Measurements from ENCODE around the gene USP2.

The USP2 gene

DNA sequence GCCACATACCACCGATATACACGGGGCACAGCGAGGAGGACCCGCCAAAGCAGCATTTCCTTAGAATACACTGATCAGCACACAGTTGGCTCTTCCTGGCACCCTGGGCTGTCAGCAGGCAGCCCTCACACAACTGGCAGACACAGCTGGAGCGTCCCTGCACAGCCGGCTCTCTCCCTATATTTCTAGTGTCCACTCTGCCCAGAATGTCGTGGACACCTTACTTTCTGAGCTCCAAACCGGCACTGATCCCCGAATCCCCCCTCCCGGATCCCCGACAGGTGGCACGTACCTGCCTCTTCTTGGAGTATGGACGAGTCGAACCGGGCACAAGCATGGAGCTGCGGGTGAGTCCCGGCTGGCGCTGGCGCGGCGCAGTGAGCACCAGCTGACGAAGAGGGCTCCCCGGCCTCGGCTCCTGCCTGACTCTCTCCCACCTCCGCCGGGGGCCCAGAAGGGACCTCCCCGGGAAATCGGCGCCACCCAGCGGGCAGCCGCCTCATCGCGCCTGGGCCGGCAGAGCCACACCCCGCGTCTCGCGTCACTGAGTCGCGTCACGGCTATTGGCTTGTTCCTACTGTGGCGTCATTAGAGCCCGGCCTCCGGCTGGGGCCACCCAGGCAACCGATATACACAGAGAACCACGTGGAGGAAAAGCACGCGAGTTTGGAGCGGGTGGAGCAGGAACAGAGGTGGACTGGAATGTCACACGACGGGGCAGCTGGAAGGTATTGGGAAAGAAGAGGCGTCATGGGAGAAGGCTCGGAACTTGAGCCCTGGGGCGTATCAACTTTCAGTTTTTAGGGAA lies at the start of gene USP2:
USP2 (minus strand) TSS at position 510 of the 808 bp plus-strand sequence. CDS start 8,210 bp downstream, outside the sequence.
- peak; percentile 99 for DNase-seq (ENCODE audit: low read depth, low spot score)

- DNase-seq (ENCODE audit: low read depth, low spot score) = no peak
Measured at GRCh38 chr11:119427279-119427678, 45.8 kb upstream of the USP2 start.

DNA sequence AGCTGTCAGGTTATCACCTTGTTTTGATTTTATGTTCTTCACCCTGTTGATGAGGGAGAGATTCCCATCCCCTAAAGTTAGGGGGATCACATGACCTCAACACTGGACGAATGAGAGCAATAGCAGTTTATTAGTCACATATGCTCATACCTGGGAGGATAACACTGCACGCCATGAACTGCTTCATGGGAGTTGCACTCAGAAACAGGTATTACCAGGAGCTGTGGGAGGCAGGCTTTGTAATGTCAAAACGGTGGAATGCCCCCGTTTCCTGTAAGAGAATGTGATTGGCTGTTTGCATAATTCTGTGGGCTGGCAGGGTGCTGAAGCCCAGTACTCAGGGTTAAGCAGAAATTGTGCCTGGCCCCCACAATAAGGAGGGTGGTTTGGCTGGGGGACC lies 44.7 kb upstream of the USP2 start:
- no peak for DNase-seq (ENCODE audit: low read depth, low spot score)

DNA sequence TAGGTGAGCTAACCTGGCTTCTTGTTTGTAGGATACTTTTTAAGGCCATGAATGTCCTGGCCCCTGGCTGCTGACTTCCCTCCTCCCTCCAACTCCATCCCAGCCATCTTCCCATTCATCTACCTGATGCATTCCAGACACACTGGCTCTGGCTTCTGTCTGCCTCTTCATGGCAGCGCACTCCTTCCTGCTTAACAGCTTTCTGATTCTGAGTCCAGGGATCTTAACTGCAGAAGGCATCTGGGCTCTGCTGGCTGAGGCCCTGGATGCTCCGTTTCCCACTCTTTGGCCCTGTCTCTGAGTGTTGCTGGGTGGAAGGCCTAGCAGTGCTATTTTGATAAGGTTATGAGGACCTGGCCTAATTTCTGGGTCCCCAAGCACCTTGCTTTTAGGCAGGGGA lies 43.3 kb upstream of the USP2 start:
- no peak for DNase-seq (ENCODE audit: low read depth, low spot score)

GRCh38 chr11:119424276-119424675 lies 42.8 kb upstream of the USP2 start:
- DNase-seq (ENCODE audit: low read depth, low spot score) = no peak

- DNase-seq (ENCODE audit: low read depth, low spot score) = no peak
Measured at GRCh38 chr11:119423509-119424254, 42.2 kb upstream of the USP2 start.

DNA sequence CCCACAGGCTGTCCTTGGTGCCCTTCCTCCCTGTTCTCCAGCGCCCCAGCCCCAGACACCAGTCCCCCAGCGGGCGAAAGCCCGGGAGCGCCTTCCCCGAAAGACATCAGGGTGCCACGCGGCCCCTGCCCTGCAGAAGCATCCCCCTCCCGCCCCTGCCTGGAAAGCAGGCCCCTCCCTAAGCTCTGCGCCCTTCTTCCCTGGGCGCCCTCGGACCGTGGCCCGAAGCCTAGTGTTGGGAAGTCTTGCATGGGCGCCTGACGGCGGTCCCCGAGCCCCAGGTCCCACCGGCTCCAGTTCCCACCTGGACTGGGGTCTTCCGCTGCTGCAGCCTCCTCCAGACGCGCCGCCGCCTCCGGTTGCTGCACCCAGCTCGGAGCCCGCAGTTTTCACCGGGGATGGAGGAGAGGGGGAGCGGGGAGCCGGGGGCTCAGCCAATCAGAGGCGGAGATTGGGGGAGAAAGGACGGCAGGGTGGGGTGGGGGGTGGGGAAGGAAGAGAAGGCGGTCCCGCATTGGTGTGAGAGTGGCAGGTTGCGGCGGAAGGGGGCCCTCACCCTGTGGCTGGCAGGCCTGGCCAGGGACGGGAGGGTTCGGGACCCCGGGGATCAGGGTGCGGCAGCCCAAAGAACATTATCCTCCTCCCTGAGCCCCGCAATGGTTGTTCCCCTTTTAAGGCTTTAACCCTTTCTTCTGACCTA lies 41.5 kb upstream of the USP2 start, which contains the start of gene THY1:
THY1 (minus strand) TSS at position 364 of the 700 bp plus-strand sequence. CDS start 2,267 bp downstream, outside the sequence.
- DNase-seq (ENCODE audit: low read depth, low spot score) = peak; percentile 89

DNA sequence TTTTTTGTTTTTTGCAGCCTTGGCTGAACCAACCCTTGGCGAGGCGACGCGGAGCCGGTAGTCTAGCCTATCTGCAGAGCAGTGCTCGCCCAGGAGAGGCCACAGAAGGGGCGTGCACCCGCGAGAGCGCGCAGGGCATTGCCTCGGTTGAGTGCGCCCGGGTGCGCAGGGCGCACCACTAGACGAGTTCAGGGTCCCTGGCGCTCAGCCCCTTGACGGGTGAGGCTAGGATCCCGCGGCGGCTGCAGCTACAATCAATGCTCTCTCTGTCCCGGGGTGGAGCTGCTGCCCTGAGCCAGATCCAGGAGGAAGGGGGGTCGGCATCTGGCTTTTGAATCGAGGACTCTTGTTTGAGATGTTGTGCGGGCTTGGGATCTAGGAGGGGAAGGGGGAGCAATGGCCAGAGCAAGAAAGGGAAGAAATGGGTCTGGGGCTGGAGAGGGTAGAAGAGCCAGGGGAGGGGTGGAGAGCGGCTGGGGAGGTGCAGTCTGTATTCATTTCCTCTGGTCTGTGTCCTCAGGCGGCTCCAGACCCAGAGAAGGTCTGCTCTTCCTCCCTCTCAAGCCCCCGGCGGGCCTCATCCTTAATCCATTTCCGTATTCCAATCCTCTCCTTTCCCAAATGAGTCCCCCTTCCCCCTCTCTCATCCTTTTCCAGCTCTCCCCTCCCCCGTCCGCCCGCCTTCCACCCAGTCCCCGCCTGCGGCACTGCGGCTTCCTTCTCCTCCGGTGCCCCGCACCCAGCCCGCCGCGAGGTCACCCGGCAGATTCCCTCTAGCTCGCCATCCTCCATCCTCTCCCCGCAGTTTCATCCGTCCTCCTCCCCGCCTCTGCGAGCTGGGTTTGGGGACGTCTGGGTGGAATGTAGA lies 40.7 kb upstream of the USP2 start:
- peak; percentile 71 for DNase-seq (ENCODE audit: low read depth, low spot score)

GRCh38 chr11:119421351-119421750 lies 39.9 kb upstream of the USP2 start:
- peak; percentile 23 for DNase-seq (ENCODE audit: low read depth, low spot score)

- DNase-seq (ENCODE audit: low read depth, low spot score) = no peak
Measured at GRCh38 chr11:119420631-119421030, 39.1 kb upstream of the USP2 start.

GRCh38 chr11:119419834-119420492 lies 38.5 kb upstream of the USP2 start:
- DNase-seq (ENCODE audit: low read depth, low spot score) = peak; percentile 31

DNA sequence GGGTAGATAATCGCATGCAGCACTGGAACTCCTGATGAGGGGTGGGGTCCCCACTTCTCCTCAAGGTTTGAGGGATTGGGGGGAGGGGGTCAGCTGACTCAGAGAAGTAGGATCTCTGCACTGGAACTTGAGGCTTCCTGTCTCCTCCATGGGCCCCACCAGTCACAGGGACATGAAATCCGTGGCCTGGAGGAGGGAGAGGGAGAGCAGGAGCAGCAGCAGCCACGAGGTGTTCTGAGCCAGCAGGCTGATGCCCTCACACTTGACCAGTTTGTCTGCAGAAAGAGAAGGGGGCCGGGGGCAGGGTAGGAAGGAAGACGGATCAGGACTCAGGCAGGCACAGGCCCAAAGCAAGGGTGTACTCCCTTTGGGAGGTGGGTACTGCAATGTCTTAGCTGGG lies 37.8 kb upstream of the USP2 start:
- no peak for DNase-seq (ENCODE audit: low read depth, low spot score)

DNA sequence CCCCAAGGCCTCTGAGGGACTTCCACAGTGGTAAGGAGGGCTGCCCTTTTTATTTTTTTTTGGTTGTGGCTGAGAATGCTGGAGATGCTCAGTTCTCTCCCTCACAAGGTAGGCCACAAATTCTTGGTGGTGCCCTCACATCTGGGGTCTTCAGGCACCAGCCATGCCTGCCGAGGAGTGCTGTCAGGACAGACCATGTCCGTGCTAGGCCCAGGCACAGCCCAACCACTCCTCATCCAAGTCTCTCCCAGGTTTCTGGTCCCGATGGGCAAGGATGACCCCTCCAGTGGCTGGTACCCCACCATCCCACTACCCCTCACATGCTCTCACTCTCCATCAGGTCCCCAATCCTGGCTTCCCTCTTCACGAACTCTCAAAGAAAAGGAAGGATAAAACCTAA lies 37.3 kb upstream of the USP2 start:
- DNase-seq (ENCODE audit: low read depth, low spot score) = no peak

- DNase-seq (ENCODE audit: low read depth, low spot score) = peak; percentile 94
Measured at GRCh38 chr11:119417726-119418540, 36.4 kb upstream of the USP2 start.

- DNase-seq (ENCODE audit: low read depth, low spot score) = peak; percentile 78
Measured at GRCh38 chr11:119416606-119417580, 35.4 kb upstream of the USP2 start.

DNA sequence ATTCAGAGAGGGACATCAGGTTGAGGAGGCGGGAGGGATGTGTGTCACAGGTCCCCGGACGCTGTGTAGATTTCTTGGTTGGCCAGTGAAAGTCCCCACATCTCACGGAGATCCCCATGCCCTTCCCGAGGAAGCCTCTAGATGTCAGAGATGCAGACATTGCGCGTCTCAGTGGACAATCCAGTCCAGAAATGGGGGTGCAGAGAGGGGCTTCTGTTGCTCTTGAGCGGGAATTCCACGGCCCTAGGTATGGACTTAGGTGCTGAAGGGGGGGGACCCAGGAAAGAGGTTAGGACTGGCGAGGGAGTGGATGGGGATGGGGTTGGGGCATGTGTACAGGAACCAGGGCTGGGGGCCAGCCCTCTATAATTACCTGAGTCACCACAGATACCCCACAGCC lies 34.5 kb upstream of the USP2 start:
- DNase-seq (ENCODE audit: low read depth, low spot score) = no peak

DNA sequence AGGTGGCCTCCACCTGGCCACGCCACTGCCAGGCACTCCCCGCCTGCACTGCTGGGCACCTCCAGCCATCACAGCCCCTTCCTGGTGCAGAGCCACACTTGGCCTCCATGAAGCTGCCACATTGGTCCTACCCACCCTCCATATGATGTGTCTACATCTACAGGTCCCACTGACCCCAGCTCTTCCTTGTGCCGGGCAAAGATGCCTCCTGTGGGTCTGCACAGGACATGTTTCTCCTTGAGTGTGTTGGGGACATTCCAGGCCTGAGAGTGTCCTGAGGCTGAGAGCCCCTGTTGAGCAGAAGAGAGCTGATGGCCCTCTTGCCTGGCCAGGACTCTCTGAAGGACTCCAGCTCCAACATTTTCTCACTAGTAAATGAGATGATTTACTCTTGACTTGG lies 34.0 kb upstream of the USP2 start:
- no peak for DNase-seq (ENCODE audit: low read depth, low spot score)

DNA sequence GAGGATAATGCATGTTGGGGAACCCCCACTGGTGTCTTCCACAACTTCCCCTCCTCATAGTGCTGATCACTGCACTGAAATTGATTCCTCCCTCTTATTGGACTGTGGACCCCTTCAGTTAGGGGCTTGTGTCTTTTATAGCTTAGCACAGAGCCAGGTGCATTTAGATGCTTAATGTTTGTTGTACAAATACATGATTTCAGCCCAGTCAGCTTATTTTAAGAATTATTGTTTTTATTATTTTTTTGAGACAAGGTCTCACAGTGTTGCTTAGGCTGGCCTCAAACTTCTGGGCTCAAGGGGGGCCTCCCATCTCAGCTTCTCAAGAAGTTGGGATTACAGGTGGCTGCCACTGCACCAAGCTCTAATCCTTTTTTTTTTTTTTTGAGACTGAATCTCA lies 33.2 kb upstream of the USP2 start:
- no peak for DNase-seq (ENCODE audit: low read depth, low spot score)

DNA sequence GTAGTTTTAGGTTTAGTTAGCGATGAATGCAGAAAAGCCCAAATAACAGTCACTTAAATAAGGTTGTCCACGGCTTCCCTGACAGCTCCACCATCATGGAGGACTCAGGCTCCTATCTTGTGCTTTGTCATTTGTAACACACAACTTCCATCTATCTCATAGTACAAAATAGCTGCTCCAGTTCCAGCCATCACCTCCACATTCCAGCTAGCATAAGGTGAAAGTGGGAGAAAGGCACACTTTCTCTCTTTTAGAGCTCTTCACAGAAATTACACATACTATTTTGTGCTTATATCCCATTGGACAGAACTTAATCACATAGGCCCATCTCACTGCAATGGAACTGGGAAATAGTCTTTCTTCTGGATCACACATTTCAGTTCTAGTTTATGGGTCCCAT lies 32.8 kb upstream of the USP2 start:
- DNase-seq (ENCODE audit: low read depth, low spot score) = no peak

Data from astrocyte of the hippocampus (primary cell).